ENCODE data around the gene RNF220.

GRCh38 chr1:44447051-44447810, 42.2 kb downstream of the RNF220 start:
- no peak for TF ChIP-seq CTCF (IDR thresholded peaks at IDR 0.05; ENCODE audit: poor library complexity)
- no peak for TF ChIP-seq EZH2 (IDR thresholded peaks at IDR 0.05; ENCODE audit: borderline replicate concordance)
- TF ChIP-seq EZH2phosphoT487 (IDR thresholded peaks at IDR 0.05; ENCODE audit: low read depth, severe bottlenecking, unreplicated experiment): no peak
